Panc1 (cell line): ENCODE results near the gene CLCN1. TPM values are rescaled to one million over a fixed set of nuclear protein-coding genes. Genes with fewer than 3 reads are reported as not detected.

Source experiments
- ATAC-seq: fragments of 200-7000 bp; cut with Tn5 transposase; 2 replicates; pipeline ENCODE4 v1.9.1; 2020; ENCODE audit warnings: mild to moderate bottlenecking, moderate library complexity
- BruUV-seq: library from RNA; stranded (reverse); fragments of 400-500 nt; replicated peaks from 2 replicates; lab custom pipeline; 2021; lab: Mats Ljungman, UMichigan
- CTCF ChIA-PET: fragments of 300-600 bp; sonication (Branson Sonifier 250); formaldehyde crosslinking; loops from one replicate; lab custom pipeline; 2022; ENCODE audit warnings: antibody characterized with exemption; lab: Charles Lee
- POLR2A ChIA-PET: fragments of 300-600 bp; sonication (Branson Sonifier 250); formaldehyde crosslinking; loops from one replicate; lab custom pipeline; 2022; ENCODE audit warnings: antibody characterized with exemption; lab: Charles Lee
- DNase-seq: peaks from one replicate; pipeline ENCODE4 v3.0.0-alpha.2; 2010; ENCODE audit warnings: low read depth, low spot score
- H3K27ac ChIP-seq: 2 replicates; pipeline ENCODE4 v1.5.1; 2011; ENCODE audit warnings: mild to moderate bottlenecking, low read length, inconsistent platforms
- H3K27me3 ChIP-seq: fragments of 200-500 bp; sonication (Bioruptor generic); 2 replicates; pipeline ENCODE4 v1.6.0; 2014; ENCODE audit warnings: low read length, inconsistent platforms; ENCODE audit not compliant: control insufficient read depth, insufficient read depth
- H3K36me3 ChIP-seq: fragments of 200-500 bp; sonication (Bioruptor generic); 2 replicates; pipeline ENCODE4 v1.5.1; 2014; ENCODE audit warnings: inconsistent platforms, mild to moderate bottlenecking, low read length, moderate library complexity; ENCODE audit not compliant: control insufficient read depth, insufficient read depth
- H3K4me1 ChIP-seq: 2 replicates; pipeline ENCODE4 v1.5.1; 2011; ENCODE audit warnings: inconsistent platforms, mild to moderate bottlenecking, low read length, moderate library complexity; ENCODE audit not compliant: control insufficient read depth, insufficient read depth
- H3K4me3 ChIP-seq, 2 experiments: 2 replicates each; pipeline ENCODE4 v1.5.1; 2011 to 2012; ENCODE audit warnings: low read depth in 2 of 2, low read length in 2 of 2, mild to moderate bottlenecking in 2 of 2, inconsistent platforms in 1 of 2, moderate library complexity in 1 of 2
- H3K9me3 ChIP-seq: fragments of 200-500 bp; sonication (Bioruptor generic); 2 replicates; pipeline ENCODE4 v1.5.1; 2014; ENCODE audit warnings: low read depth, mild to moderate bottlenecking, inconsistent platforms, low read length, moderate library complexity; ENCODE audit not compliant: control insufficient read depth, insufficient read depth
- POLR2AphosphoS5 ChIP-seq: IDR thresholded peaks from 2 replicates; pipeline ENCODE4 v1.6.1; 2012; ENCODE audit warnings: mild to moderate bottlenecking, low read depth, low read length, moderate library complexity
- REST ChIP-seq, 2 experiments: IDR thresholded peaks; 2 replicates each; pipeline ENCODE4 v1.6.1; 2011 to 2012; ENCODE audit warnings: low read depth in 2 of 2, control low read depth in 1 of 2, low read length in 1 of 2, mild to moderate bottlenecking in 1 of 2, moderate library complexity in 1 of 2; ENCODE audit not compliant: insufficient read depth in 1 of 2
- SIN3A ChIP-seq: IDR thresholded peaks from 2 replicates; pipeline ENCODE4 v1.6.1; 2012; ENCODE audit warnings: low read depth, mild to moderate bottlenecking, low read length, moderate library complexity, borderline replicate concordance; ENCODE audit not compliant: insufficient read depth
- TCF7L2 ChIP-seq: IDR thresholded peaks from 2 replicates; pipeline ENCODE4 v1.6.1; 2011; ENCODE audit warnings: mild to moderate bottlenecking, low read depth, low read length, inconsistent platforms
- in situ Hi-C: cut with HindIII; loops from 2 replicates; pipeline ENCODE4 v1.10.0; 2016; ENCODE audit warnings: low sequenced_read_pairs, low pct_unique_long_range_greater_than_20kb
- intact Hi-C: fragments of 100-400 bp; cut with micrococcal nuclease; formaldehyde crosslinking; loops from one replicate; pipeline ENCODE4 v1.10.0; 2022; ENCODE audit not compliant: unreplicated experiment
- total RNA-seq: library from RNA; stranded (reverse); gene quantifications from one replicate; pipeline ENCODE4 v1.2.1, GENCODE V29; 2021; ENCODE audit not compliant: unreplicated experiment
- TF ChIP-seq, protein P1 (sequence below): fragments of 450-650 bp; IDR thresholded peaks from 2 replicates; pipeline ENCODE4 v1.5.1; 2017; ENCODE audit warnings: mild to moderate bottlenecking

Gene CLCN1
- total RNA-seq, 1 experiment from 2014 or later: 0.15 TPM

DNA sequence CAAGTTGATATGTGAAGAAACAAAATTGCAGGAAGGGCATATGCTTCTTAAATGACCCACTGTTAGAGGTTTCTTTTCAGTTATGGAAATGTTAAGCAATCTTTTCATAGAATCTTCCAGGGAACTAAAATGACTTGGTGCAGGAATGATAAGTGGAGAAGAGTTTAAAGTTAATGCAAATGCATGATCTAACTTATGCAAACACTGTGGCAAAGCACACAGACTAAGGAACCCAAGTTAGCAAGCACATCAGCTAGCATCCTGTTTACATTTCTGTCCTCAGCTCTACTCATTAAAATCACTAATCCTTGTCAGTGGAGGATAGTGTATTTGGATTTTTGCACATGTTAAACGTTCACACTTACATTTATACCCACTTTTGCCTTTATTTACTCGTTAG, 9.3 kb downstream of the CLCN1 start:
- BruUV-seq: no TSS peak
- Histone ChIP-seq H3K4me1 (no peaks in the 10 kb centered on the region), H3K9me3 (no peaks in the 10 kb centered on the region), H3K36me3 (no peaks in the 10 kb centered on the region), H3K27ac (no peak overlapping the region), H3K27me3 (no peaks in the 10 kb centered on the region; the same call in 1 of the 2 replicates), H3K4me3 (no peak overlapping the region)
- POLR2A ChIA-PET: no interaction called here
- intact Hi-C loops (no loop called here), in situ Hi-C loops (no loop called here)
- CTCF ChIA-PET: no interaction called here
- DNase-seq (no peak), ATAC-seq (no peak)
- TF ChIP-seq SIN3A: no peak
- no peak for TF ChIP-seq POLR2AphosphoS5
- no peak for TF ChIP-seq TCF7L2

DNA sequence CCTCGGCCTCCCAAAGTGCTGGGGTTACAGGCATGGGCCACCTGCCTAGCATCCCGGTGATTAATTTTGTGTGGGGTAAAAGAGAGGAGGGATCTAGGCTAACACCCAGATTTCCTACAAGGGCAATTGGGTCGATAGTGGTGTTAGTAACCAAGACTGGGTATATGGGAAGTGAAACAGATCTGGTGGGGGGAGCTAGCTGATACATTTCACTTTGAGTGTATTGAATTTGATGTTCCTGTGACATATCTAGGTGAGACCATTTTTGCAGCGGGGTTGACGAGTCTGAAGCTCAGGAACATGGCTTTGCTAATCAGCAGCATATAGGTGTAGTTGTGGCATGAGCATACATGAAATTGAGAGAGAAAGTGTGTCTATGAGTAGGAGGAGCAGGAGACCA, 12.0 kb downstream of the CLCN1 start:
- Histone ChIP-seq H3K4me1 (no peaks in the 10 kb centered on the region), H3K27me3 (no peaks in the 10 kb centered on the region; the same call in 1 of the 2 replicates), H3K36me3 (no peaks in the 10 kb centered on the region), H3K4me3 (no peak overlapping the region), H3K9me3 (no peaks in the 10 kb centered on the region), H3K27ac (no peak overlapping the region)
- no peak for DNase-seq
- in situ Hi-C loops: no loop called here
- no TSS peak for BruUV-seq
- TF ChIP-seq, protein P1, sequence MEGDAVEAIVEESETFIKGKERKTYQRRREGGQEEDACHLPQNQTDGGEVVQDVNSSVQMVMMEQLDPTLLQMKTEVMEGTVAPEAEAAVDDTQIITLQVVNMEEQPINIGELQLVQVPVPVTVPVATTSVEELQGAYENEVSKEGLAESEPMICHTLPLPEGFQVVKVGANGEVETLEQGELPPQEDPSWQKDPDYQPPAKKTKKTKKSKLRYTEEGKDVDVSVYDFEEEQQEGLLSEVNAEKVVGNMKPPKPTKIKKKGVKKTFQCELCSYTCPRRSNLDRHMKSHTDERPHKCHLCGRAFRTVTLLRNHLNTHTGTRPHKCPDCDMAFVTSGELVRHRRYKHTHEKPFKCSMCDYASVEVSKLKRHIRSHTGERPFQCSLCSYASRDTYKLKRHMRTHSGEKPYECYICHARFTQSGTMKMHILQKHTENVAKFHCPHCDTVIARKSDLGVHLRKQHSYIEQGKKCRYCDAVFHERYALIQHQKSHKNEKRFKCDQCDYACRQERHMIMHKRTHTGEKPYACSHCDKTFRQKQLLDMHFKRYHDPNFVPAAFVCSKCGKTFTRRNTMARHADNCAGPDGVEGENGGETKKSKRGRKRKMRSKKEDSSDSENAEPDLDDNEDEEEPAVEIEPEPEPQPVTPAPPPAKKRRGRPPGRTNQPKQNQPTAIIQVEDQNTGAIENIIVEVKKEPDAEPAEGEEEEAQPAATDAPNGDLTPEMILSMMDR: no peak
- TF ChIP-seq POLR2AphosphoS5: no peak
- TF ChIP-seq SIN3A: no peak
- no peak for TF ChIP-seq REST (IDR thresholded peaks at IDR 0.05; ENCODE audit: insufficient read depth in 1 of 2, low read depth in 2 of 2, low read length in 1 of 2)
- no peak for TF ChIP-seq TCF7L2
- ATAC-seq: no peak
- intact Hi-C loops: no loop called here
- CTCF ChIA-PET: interaction anchor here (0.8 kb wide), 1 partner anchor 17 kb away, joined by 3 read pairs; no protein-coding TSS in a partner anchor
- POLR2A ChIA-PET: no interaction called here

DNA sequence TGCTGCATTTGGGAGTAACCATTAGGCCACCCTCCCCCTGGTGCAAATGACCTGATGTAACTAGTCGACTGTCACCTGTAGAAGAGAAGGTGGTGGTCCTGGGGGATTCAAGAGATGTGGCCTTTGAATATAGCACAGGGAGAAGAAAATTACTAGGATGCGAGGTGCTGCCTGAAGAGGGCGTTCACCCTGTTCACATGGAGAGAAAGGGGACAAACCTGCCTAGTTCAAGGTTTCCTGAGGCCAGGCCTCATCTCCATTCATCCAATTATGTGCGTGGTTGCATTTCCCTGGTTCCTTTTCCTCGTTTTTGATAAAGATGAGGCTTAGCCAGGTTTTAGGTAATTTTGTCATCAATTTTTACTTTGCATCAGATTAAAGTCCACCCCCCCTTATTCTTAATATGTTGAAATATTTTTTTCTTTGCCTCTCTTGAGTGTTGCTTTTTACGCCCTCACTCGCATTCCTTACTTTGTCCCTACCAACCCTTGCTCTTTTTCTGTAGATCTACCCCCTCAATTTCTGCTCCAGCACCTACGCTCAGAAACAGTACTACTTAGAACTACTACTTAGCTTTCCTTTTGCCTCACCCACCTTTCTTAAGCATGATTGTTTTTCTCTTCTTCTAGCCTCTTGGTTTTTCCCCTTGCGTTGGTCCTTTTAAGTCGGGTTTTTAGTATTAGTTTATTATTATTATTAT, 13.7 kb downstream of the CLCN1 start:
- no peaks in the 10 kb centered on the region for H3K36me3 ChIP-seq
- in situ Hi-C loops: no loop called here

More for the DNA sequence above, 13.7 kb downstream of the CLCN1 start:
- no TSS peak for BruUV-seq
- no peak overlapping the region for H3K27ac ChIP-seq
- H3K27me3 ChIP-seq: peaks cover 4% of the 10 kb centered on the region
- intact Hi-C loops: no loop called here
- no peak for TF ChIP-seq REST (IDR thresholded peaks at IDR 0.05; ENCODE audit: insufficient read depth in 1 of 2, low read depth in 2 of 2, low read length in 1 of 2)
- TF ChIP-seq, protein P1: peak; percentile 32; the same call in 1 of the 2 replicates
- CTCF ChIA-PET: no interaction called here
- POLR2A ChIA-PET: no interaction called here
- DNase-seq: no peak
- no peaks in the 10 kb centered on the region for H3K4me1 ChIP-seq
- no peaks in the 10 kb centered on the region for H3K9me3 ChIP-seq
- no peak overlapping the region for H3K4me3 ChIP-seq
- no peak for ATAC-seq
